Stimulated activated naive B cell treated with anti-CD40 and anti-IgM and Interleukin-4, amounts not matched to agents 10 μg/mL and 1 μg/mL and 100 μg/mL, for 72 hours (primary cell): ENCODE data around the gene CPS1.

Experiments
- ATAC-seq, 2 donors: fragments of 150-1000 bp; cut with Tn5 transposase; replicated peaks; 2 replicates each; pipeline ENCODE4 v1.10.0; 2021; ENCODE audit warnings: moderate library complexity in 1 of 2
- DNase-seq: peaks from one replicate; pipeline ENCODE4 v3.0.0; 2021
- H3K27ac Mint-ChIP-seq: one replicate; pipeline ENCODE4 v1.8.0; 2022; ENCODE audit warnings: mild to moderate bottlenecking, mixed read lengths
- H3K27me3 Mint-ChIP-seq, 2 donors: one replicate each; pipeline ENCODE4 v1.8.0; 2022; ENCODE audit warnings: mixed read lengths in 2 of 2
- H3K36me3 Mint-ChIP-seq, 2 donors: one replicate each; pipeline ENCODE4 v1.8.0; 2022; ENCODE audit warnings: mixed read lengths in 2 of 2, mild to moderate bottlenecking in 1 of 2
- H3K4me1 Mint-ChIP-seq, 2 donors: one replicate each; pipeline ENCODE4 v1.8.0; 2022; ENCODE audit warnings: mixed read lengths in 2 of 2, mild to moderate bottlenecking in 1 of 2
- H3K4me3 Mint-ChIP-seq, 2 donors: one replicate each; pipeline ENCODE4 v1.8.0; 2022; ENCODE audit warnings: mild to moderate bottlenecking in 2 of 2, mixed read lengths in 2 of 2, moderate library complexity in 1 of 2
- H3K9me3 Mint-ChIP-seq, 2 donors: one replicate each; pipeline ENCODE4 v1.8.0; 2022; ENCODE audit warnings: mixed read lengths in 2 of 2, mild to moderate bottlenecking in 1 of 2

Gene CPS1

DNA sequence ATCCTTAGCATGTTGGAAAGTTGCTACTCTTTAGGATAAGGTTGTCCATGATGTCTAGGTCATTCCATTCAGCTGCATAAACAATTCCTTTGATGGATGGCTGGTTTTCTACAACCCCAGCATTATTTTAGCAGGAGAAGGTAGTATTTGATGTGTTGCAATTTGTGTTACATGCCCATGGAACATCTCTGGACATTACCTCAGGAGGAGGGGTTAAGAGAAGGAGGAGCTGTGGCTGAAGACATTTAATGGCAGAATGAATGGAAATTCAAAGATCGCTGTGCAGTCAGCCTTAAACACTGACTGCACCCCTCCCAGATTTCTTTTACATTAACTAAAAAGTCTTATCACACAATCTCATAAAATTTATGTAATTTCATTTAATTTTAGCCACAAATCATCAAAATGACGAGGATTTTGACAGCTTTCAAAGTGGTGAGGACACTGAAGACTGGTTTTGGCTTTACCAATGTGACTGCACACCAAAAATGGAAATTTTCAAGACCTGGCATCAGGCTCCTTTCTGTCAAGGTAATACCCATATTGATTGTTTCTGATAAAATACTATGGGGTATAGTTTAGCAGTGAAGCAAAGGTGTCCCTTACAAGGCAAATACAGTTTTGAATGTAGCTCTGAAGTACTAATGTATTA, at the start of gene CPS1:
CPS1 (plus strand) TSS at position 271 of the 652 bp plus-strand sequence; CDS start at position 406, 135 bp downstream.
- H3K4me1 Mint-ChIP-seq = no peaks in the 10 kb centered on the region
- DNase-seq (no peak), ATAC-seq (no peak)
- no peaks in the 10 kb centered on the region for H3K9me3 Mint-ChIP-seq
- no peaks in the 10 kb centered on the region for H3K36me3 Mint-ChIP-seq
- peaks cover 0 to 7% of the 10 kb centered on the region in 2 donors for H3K27me3 Mint-ChIP-seq
- no peak within 1 kb of the TSS for H3K27ac Mint-ChIP-seq
- H3K4me3 Mint-ChIP-seq = no peak within 1 kb of the TSS

DNA sequence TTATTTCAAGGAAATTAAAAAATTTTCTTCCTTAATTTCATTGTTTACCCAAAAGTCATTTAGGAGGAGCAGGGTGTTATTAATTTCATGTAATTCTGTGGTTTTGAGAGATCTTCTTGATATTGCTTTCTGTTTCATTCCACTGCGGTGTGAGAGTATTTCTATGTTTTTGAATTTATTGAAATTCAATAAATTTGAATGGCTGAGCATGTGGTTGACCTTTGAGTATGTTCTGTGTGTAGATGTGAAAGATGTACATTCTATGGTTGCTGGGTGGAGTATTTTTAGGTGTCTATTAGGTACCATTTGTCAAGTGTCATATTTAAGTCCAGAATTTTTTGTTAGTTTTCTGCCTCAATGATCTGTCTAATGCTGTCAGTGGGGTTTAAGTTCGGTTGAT, 40.5 kb upstream of the CPS1 start:
- Mint-ChIP-seq H3K27ac (no peak overlapping the region), H3K27me3 (peaks cover 21 to 29% of the 10 kb centered on the region in 2 donors), H3K9me3 (peaks cover 5 to 11% of the 10 kb centered on the region in 2 donors), H3K4me3 (no peak overlapping the region), H3K4me1 (no peaks in the 10 kb centered on the region), H3K36me3 (no peaks in the 10 kb centered on the region)
- ATAC-seq = no peak
- no peak for DNase-seq

DNA sequence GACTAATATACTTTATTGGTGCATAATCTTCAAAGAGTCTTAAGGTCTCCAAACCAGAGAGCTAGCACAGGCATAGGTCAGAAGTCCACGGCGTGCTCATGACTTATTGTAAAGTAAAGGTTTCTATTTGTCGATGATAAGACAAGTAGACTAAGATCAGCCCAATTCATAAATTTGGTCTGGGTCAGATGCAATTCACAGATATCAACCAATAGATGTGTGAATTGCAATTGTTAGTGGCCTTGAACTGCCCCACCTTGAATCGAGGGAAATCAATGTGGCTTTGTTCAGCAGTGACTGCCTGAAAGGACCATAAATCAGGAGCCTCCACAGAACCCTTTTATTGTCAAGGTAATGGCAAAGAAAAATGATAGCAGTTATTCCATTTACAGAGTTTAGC, 39.1 kb upstream of the CPS1 start:
- DNase-seq = no peak

DNA sequence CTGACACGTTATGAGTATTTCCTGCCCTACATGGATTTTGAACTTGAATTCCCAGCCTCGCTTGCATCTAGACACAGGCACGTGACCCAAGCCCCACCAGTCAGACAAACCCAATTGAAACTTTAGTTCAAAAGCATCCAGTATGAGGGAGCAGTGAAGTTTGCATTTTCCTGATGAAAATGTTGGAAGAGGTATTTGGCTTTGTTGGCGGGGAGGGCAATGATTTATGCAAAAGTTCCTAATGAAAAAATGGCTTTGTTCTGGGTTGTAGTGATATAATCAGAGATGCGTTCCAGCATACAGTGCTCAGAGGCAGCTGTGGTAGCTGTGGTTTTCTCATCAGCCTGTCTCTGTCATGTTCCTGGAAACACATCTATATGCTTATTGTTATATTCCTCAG, 36.8 kb upstream of the CPS1 start:
- no peak for ATAC-seq
- H3K27me3 Mint-ChIP-seq = peaks cover 19 to 33% of the 10 kb centered on the region in 2 donors
- no peak overlapping the region for H3K4me3 Mint-ChIP-seq
- no peak for DNase-seq
- H3K4me1 Mint-ChIP-seq = no peaks in the 10 kb centered on the region
- no peak overlapping the region for H3K27ac Mint-ChIP-seq
- H3K9me3 Mint-ChIP-seq = peaks cover 0 to under 1% of the 10 kb centered on the region in 2 donors
- no peaks in the 10 kb centered on the region for H3K36me3 Mint-ChIP-seq

More for the DNA sequence above, 39.1 kb upstream of the CPS1 start:
- H3K27me3 Mint-ChIP-seq = peaks cover 21 to 37% of the 10 kb centered on the region in 2 donors
- peaks cover 5 to 11% of the 10 kb centered on the region in 2 donors for H3K9me3 Mint-ChIP-seq
- no peak overlapping the region for H3K4me3 Mint-ChIP-seq
- H3K27ac Mint-ChIP-seq = no peak overlapping the region
- H3K4me1 Mint-ChIP-seq = no peaks in the 10 kb centered on the region
- H3K36me3 Mint-ChIP-seq = no peaks in the 10 kb centered on the region
- no peak for ATAC-seq

DNA sequence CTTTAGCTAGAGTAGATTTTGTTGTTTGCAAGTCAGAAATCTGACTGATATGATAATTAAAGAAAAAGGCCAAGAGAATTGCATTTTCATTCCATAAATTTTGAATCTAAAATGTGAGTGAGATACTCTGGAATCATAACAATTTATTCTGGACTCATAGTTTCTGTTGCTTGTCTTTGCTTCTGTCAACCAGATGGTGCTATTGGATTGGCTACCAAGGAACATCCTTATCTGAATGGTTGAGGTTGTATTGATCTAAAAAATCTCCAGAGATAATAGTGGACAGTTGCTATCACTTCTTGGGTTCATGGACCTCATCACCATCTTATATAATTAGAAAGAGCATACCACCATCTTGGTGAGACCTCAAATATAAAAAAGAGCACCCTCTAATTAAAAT, 34.0 kb upstream of the CPS1 start:
- no peaks in the 10 kb centered on the region for H3K4me1 Mint-ChIP-seq
- H3K27ac Mint-ChIP-seq = no peak overlapping the region
- H3K36me3 Mint-ChIP-seq = no peaks in the 10 kb centered on the region
- ATAC-seq = no peak
- H3K9me3 Mint-ChIP-seq = no peaks in the 10 kb centered on the region
- no peak overlapping the region for H3K4me3 Mint-ChIP-seq
- H3K27me3 Mint-ChIP-seq = peaks cover 7 to 23% of the 10 kb centered on the region in 2 donors
- DNase-seq = no peak

DNA sequence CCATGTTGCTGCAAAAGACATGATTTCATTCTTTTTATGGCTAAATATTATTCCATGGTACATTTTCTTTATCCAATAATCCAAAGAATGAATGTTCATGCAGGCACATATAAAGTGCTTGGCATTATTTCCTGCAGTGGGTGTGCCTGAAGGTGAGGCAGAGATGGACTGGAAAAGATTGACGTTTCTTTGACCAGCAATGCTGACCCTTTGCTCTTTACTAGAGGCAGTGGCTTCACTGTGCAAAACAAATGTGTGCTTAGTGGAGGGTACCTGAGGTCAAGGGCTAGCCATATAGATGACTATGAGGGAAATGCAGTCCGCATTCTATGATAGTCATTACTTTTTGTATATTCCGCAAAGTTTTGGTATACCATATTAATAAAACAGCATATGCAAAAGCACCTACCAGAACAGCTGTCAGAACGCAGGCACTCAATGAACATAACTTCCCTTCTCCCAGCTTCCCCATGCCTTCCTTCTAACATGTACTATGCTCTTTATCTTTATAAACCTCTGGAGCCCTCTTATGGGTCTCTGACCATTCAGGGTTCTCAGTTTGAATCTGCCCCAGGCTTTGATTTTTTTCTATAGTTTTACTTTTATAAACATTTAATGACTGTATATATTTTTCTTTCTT, 32.6 kb upstream of the CPS1 start:
- DNase-seq (no peak), ATAC-seq (no peak)
- no peak overlapping the region for H3K4me3 Mint-ChIP-seq
- H3K27ac Mint-ChIP-seq = no peak overlapping the region
- H3K9me3 Mint-ChIP-seq = no peaks in the 10 kb centered on the region
- peaks cover 12 to 23% of the 10 kb centered on the region in 2 donors for H3K27me3 Mint-ChIP-seq
- H3K36me3 Mint-ChIP-seq = no peaks in the 10 kb centered on the region
- H3K4me1 Mint-ChIP-seq = no peaks in the 10 kb centered on the region

DNA sequence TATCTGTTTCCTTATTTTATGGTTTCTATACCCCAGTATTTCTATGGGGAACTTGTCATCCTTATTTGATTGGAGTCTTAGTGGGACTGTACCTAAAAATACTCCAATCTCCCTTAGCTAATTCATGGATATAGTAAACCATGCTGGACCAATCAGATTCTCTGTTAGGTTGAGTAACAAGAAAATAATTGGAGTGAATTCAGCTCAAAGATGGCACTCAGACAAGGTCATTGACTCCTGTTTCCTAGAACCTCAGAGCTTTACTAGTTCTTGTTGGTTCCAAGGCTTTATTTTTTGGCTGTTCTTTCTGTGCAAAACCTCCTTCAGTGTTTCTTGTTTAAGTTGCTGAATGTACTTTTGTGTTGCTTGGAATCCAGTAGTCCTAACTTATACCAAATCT, 31.9 kb upstream of the CPS1 start:
- Mint-ChIP-seq H3K9me3 (no peaks in the 10 kb centered on the region), H3K4me1 (no peaks in the 10 kb centered on the region), H3K27ac (no peak overlapping the region), H3K4me3 (no peak overlapping the region), H3K27me3 (peaks cover 14 to 20% of the 10 kb centered on the region in 2 donors), H3K36me3 (no peaks in the 10 kb centered on the region)
- DNase-seq (no peak), ATAC-seq (no peak)

DNA sequence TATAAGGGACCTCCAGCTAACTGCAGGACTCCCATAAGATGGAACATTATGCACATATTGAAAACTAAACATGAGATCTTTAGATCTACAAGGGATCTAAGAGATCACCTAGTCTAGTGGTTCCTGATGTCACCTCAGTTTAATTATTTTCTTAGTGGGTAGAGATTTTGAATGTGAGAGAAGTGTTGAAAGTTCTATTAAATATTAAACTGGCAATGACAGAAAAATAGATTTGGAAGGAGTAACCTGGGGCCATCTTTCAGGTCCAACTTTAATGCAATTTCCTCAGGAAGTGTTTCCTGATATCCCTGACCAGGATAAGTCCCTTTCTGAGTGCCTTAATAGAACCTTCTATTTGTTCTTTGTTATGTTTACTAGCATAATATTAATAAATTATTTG, 29.1 kb upstream of the CPS1 start:
- Mint-ChIP-seq H3K27ac (no peak overlapping the region), H3K4me1 (no peaks in the 10 kb centered on the region), H3K4me3 (no peak overlapping the region), H3K9me3 (no peaks in the 10 kb centered on the region), H3K36me3 (no peaks in the 10 kb centered on the region), H3K27me3 (peaks cover 11 to 14% of the 10 kb centered on the region in 2 donors)
- DNase-seq (no peak), ATAC-seq (no peak)

DNA sequence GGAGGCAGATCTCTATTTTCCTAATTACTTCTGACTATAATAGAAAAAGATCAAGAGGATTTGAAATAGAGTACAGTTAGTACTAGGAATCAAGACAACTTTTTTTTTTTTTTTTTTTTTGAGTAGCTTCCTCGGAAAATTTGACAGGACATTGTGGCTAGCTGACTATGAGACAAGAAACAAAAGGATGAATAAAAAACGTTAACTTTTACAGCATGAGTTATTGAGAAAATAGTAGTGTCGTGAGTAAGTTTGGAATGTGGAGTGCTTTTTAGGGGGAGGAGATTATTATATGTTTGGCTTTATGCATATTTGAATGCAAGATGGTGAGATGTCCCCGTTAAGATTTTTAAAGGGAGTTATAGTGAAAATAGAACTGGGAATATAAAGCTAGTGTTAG, 27.7 kb upstream of the CPS1 start:
- H3K4me1 Mint-ChIP-seq = no peaks in the 10 kb centered on the region
- peaks cover 11 to 14% of the 10 kb centered on the region in 2 donors for H3K27me3 Mint-ChIP-seq
- no peak overlapping the region for H3K4me3 Mint-ChIP-seq
- ATAC-seq (no peak), DNase-seq (no peak)
- no peak overlapping the region for H3K27ac Mint-ChIP-seq
- H3K36me3 Mint-ChIP-seq = no peaks in the 10 kb centered on the region
- no peaks in the 10 kb centered on the region for H3K9me3 Mint-ChIP-seq

DNA sequence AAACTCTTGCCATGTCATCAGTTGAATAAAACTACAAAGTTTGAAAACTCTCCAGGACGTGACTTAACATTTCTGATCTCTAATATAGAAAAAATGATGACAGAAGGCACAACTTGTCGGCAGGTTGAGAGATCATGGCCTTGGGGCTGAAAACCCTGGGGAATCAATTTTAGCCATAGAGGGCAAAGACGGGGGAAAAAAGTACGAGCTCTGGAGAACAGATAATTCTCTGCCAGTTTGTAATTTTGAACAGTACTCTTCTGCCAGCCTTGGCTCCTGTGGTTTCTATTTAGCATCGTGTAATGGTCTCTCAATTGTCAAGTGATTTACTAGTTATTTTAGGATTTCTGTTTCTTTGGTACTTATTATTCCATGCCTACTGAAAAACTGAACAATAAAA, 25.3 kb upstream of the CPS1 start:
- H3K4me3 Mint-ChIP-seq = no peak overlapping the region
- H3K36me3 Mint-ChIP-seq = no peaks in the 10 kb centered on the region
- no peak overlapping the region for H3K27ac Mint-ChIP-seq
- DNase-seq (no peak), ATAC-seq (no peak)
- H3K4me1 Mint-ChIP-seq = no peaks in the 10 kb centered on the region
- H3K27me3 Mint-ChIP-seq = peaks cover 1 to 7% of the 10 kb centered on the region in 2 donors
- no peaks in the 10 kb centered on the region for H3K9me3 Mint-ChIP-seq

DNA sequence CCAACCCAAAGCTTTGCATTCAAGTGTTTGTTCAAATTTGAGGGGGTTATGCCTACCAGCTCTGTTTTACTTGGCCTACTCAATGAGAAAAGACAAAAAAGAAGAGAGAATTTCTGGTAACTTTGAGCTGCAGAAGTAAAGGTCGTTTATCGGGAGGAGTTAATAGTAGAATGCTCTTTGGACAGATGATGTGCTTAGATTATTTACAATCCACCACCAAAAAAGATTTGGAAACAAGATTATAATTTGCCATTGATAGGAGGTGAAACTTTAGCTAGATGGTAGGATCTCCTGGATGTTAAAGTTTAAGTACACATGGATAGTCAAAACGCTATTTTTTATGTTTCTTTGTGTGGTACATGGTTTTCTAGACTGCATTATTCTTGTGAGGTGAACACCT, 24.9 kb upstream of the CPS1 start:
- H3K4me1 Mint-ChIP-seq = no peaks in the 10 kb centered on the region
- H3K9me3 Mint-ChIP-seq = no peaks in the 10 kb centered on the region
- H3K4me3 Mint-ChIP-seq = no peak overlapping the region
- H3K27me3 Mint-ChIP-seq = peaks cover 0 to 7% of the 10 kb centered on the region in 2 donors
- DNase-seq (no peak), ATAC-seq (no peak)
- no peaks in the 10 kb centered on the region for H3K36me3 Mint-ChIP-seq
- no peak overlapping the region for H3K27ac Mint-ChIP-seq

DNA sequence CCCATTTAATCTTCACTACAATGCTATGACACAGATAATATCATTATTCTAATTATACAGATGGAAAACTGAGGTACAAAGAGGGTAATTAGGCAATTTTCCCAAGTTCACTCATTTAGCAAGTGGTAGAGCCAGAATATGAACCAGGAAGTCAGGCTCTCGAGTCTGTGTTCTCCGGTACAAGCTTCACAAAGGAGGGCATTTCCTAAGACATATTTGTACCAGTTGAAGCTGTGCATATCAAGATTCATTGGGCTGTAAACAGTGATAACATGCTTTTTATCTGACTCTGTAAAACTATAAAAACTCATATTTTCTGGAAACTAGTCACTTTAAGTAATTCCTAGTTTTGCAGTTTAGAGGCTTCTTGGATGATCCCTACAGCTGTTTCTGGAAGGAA, 23.0 kb upstream of the CPS1 start:
- DNase-seq = no peak
- Mint-ChIP-seq H3K36me3 (no peaks in the 10 kb centered on the region), H3K27me3 (peaks cover 0 to 6% of the 10 kb centered on the region in 2 donors), H3K27ac (no peak overlapping the region), H3K4me3 (no peak overlapping the region), H3K4me1 (no peaks in the 10 kb centered on the region), H3K9me3 (no peaks in the 10 kb centered on the region)
- ATAC-seq = no peak

DNA sequence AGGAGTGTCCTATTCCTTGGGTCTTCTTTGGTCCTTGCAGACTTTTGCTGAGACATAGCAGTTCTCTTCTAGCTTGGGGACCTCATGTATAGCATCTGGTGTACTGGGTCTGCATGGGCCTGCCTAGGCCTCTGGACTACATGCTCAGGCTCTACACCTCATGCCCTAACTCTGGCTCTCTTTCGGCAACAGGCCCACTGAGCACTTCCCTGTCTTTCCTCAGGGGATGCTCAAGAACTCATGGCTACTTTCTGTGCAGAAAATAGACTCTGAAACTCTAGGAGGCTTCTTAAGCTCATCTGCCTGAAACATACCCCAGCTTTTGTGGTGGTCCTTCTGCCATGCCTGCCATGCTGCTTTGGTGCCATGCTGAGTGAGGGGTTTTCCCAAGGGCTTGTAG, 21.5 kb upstream of the CPS1 start:
- Mint-ChIP-seq H3K9me3 (no peaks in the 10 kb centered on the region), H3K4me3 (no peak overlapping the region), H3K27ac (no peak overlapping the region), H3K36me3 (no peaks in the 10 kb centered on the region), H3K4me1 (no peaks in the 10 kb centered on the region), H3K27me3 (peaks cover 0 to 11% of the 10 kb centered on the region in 2 donors)
- ATAC-seq (peak in 1 of 2 donors; percentile 19), DNase-seq (no peak)

DNA sequence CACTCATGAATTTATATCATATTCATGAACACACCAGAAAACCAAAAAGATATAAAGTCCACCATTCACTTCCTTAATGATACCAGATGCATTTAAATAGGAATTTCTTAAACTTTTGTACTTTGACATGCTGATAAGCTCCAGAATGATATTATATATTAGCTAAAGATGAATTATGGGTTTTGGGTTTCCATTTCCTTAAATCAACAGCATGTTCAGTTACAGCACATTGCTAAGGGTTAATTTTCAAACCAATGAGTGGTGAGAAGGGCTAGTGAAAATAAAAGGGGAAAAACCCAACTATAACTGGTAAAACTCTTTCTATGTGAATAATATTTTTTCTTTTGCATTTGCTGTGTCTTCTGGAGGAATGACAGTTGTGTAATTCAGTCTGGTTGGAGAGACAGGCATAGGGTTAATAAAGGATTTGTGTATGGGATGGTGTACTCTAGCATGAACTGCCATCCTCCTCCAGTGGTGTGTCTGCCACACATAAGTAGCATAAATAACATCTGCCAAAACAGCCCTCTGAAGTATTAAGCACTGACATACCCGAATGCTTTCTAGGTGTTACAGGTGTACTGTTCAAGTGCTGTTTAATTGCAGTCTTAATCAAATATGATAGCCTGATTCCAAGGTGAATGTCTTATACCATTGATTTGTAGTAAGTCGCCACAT, 19.3 kb upstream of the CPS1 start:
- Mint-ChIP-seq H3K27me3 (peaks cover 0 to 12% of the 10 kb centered on the region in 2 donors), H3K4me1 (no peaks in the 10 kb centered on the region), H3K4me3 (no peak overlapping the region), H3K9me3 (no peaks in the 10 kb centered on the region), H3K36me3 (no peaks in the 10 kb centered on the region), H3K27ac (no peak overlapping the region)
- DNase-seq (no peak), ATAC-seq (no peak)

DNA sequence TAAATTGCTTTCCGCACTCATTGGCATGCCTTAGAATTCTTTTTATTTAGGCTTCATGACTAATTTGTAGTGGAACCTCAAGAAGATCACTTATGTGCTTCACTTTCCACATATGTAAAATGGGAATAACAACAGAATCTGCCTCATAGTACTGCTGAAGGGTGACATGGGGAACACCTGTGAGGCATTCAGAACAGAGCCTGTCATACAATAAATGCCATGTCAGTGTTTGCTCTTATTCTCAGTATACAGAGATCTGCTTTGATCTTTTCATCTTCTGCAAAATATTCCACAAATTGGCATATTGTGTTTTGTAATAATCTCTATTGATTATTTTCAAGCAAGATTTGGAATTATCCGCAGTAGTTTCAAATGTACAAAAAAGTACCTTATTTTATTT, 17.4 kb upstream of the CPS1 start:
- ATAC-seq (no peak), DNase-seq (no peak)
- Mint-ChIP-seq H3K27ac (no peak overlapping the region), H3K9me3 (no peaks in the 10 kb centered on the region), H3K36me3 (no peaks in the 10 kb centered on the region), H3K4me1 (no peaks in the 10 kb centered on the region), H3K4me3 (no peak overlapping the region), H3K27me3 (peaks cover 3 to 12% of the 10 kb centered on the region in 2 donors)
